Breast epithelium (tissue), 3 donors: Measurements from ENCODE around the gene ANKRD65.

ENCODE experiments used
- CTCF ChIP-seq, 3 donors: fragments of 450-650 bp; IDR thresholded peaks; one replicate each; pipeline ENCODE4 v1.5.1; 2016 to 2017; ENCODE audit warnings: antibody characterized with exemption in 3 of 3, mild to moderate bottlenecking in 3 of 3, moderate library complexity in 3 of 3
- POLR2A ChIP-seq: fragments of 450-650 bp; IDR thresholded peaks from one replicate; pipeline ENCODE4 v1.6.1; 2016; ENCODE audit warnings: antibody characterized with exemption, mild to moderate bottlenecking, moderate library complexity
- POLR2AphosphoS5 ChIP-seq, 3 donors: sonication (generic); formaldehyde crosslinking; IDR thresholded peaks; one replicate each; pipeline ENCODE4 v1.6.1; 2017; ENCODE audit warnings: antibody characterized with exemption in 3 of 3

- no peak for TF ChIP-seq POLR2A
- TF ChIP-seq CTCF (IDR thresholded peaks at IDR 0.05), result no peak
- no peak for TF ChIP-seq POLR2AphosphoS5 (IDR thresholded peaks at IDR 0.05)
Observed at GRCh38 chr1:1421907-1422464, 910 bp upstream of the ANKRD65 start.
